GM19463 (cell line): ENCODE data around the gene PCNX2.
"Not testable (repeated sequence)": the region's sequence is repeated elsewhere in the genome, so short reads cannot be mapped to it uniquely, and the experiment has no call there.

Source experiments
- ATAC-seq: cut with Tn5 transposase; IDR thresholded peaks from one replicate; pipeline ENCODE4 v1.9.1; 2021; ENCODE audit warnings: mild to moderate bottlenecking, moderate library complexity; ENCODE audit not compliant: unreplicated experiment

The PCNX2 gene

GRCh38 chr1:233025567-233025966 is 270.0 kb downstream of the PCNX2 start:
- ATAC-seq, result no peak

GRCh38 chr1:233025157-233025556 is 270.4 kb downstream of the PCNX2 start:
- ATAC-seq, result no peak

GRCh38 chr1:233024199-233024598 is 271.3 kb downstream of the PCNX2 start:
- ATAC-seq, result no peak

GRCh38 chr1:233022246-233022645 is 273.3 kb downstream of the PCNX2 start:
- ATAC-seq, result no peak

DNA sequence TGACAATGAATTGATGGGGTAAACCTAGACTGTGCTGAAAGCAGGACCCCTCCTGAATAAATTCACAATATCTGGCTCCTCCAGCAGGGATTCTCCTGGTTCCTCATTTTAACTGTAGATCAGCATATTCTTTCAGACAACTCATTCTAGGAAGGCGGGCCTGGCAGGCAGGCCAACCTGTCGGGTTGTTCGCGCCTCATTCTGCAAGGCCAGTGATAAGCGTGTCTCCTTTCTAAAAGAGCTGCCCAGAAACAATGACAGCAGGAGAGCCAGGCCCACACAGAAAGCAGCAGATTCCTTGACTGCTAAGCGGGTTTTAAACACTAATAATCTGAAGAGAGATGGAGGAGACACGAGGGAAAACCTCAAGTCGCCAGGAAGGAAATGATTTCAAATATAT is 275.1 kb downstream of the PCNX2 start:
- no peak for ATAC-seq

GRCh38 chr1:233019778-233020325 is 275.7 kb downstream of the PCNX2 start:
- no peak for ATAC-seq

- no peak for ATAC-seq
Observed at GRCh38 chr1:233019083-233019482, 276.4 kb downstream of the PCNX2 start.

GRCh38 chr1:233016798-233017197 is 278.7 kb downstream of the PCNX2 start:
- no peak for ATAC-seq

GRCh38 chr1:233015965-233016364 is 279.6 kb downstream of the PCNX2 start:
- ATAC-seq, result peak; percentile 94

DNA sequence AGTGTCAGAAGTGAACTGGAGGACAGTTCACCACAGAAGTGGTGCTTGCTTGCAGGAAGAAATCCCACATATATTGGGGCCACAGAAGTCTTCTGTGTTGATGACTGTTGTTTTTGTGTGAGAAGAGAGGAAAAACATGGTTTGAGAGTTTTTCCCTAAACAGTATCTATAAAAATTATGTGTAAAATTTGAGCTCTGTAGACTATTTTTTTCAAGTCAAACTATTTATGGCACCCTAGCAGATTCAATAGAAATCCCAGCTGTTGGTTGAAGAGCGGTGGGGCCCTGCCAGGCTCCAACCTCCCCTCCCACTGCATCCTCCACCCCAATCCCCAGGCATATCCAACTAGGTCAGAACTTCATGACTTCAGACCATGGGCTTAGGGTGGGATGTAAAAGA is 283.5 kb downstream of the PCNX2 start:
- ATAC-seq, result no peak

GRCh38 chr1:233010146-233010545 is 285.4 kb downstream of the PCNX2 start:
- no peak for ATAC-seq

GRCh38 chr1:233006541-233006973 is 289.0 kb downstream of the PCNX2 start:
- ATAC-seq, result no peak

GRCh38 chr1:233006108-233006507 is 289.4 kb downstream of the PCNX2 start:
- ATAC-seq, result no peak

DNA sequence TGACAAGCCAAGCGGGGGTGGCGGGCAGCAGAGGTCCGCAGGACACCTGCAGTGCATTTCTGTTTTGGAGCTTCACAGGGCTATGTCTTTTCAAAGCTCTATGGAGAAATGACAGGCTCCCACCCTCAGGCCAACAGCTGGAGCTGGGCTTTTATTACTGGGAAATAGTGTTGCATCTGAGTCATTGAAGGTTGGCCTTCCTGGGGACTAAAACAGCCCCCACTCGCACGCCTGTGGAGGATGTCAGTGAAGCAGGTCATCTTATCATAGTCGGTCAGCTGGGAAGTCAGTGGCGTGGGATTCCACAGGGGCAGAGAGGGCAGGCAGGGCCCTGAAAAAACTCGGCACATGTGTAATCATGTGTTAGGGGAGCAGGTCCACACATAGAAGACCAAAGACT is 289.8 kb downstream of the PCNX2 start:
- no peak for ATAC-seq

GRCh38 chr1:233005156-233005555 is 290.4 kb downstream of the PCNX2 start:
- ATAC-seq, result no peak

DNA sequence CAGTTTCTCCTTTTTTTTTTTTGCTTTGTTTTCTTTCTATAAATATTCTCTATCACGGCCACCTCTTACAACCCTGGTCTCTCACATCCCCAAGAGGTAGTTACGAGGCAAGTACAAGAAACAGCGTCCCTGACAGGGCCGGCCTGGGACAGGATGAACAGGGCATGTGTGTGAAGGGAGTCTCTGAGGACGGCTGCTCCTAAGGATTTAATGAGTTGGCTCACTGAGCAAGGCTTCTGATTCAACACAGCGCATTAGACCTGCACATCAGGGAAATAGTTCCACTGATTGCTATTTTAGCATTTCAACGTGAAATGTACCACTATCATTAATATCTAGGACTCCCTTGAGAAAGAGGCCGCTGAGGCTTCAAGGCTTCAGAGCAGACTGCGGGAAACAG is 291.1 kb downstream of the PCNX2 start:
- no peak for ATAC-seq

DNA sequence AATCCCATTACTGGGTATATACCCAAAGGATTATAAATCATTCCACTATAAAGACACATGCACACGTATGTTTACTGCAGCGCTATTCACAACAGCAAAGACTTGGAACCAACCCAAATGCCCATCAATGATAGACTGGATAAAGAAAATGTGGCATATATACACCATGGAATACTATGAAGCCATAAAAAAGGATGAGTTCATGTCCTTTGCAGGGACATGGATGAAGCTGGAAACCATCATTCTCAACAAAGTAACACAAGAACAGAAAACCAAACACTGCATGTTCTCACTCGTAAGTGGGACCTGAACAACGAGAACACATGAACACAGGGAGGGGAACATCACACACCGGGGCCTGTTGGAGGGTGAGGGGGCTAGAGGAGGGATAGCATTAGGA is 291.9 kb downstream of the PCNX2 start:
- not testable (repeated sequence) for ATAC-seq

- ATAC-seq, result no peak
Observed at GRCh38 chr1:232999956-233000625, 295.4 kb downstream of the PCNX2 start.

- no peak for ATAC-seq
Observed at GRCh38 chr1:232998646-232999045, 296.9 kb downstream of the PCNX2 start.

- no peak for ATAC-seq
Observed at GRCh38 chr1:232998138-232998537, 297.4 kb downstream of the PCNX2 start.

DNA sequence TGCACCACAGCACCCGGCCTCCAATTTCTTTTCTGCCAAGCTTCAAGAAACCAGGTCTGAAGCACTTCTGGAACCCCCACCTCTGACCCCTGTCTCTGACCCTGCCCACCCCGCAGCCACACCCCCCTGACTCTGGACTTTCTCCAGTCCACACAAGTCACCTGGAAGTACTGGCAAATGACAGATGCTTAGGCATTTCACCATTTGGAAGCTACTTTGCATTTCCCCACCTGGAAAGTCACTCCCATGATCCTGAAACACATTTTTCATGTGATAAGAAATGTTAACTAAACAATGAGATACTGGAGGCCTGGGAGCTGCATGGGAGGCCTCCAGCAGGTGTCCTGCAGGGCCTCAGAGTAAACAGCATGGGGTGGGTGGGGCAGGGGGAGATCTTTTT is 299.4 kb downstream of the PCNX2 start:
- ATAC-seq, result no peak

- no peak for ATAC-seq
Observed at GRCh38 chr1:232995189-232995588, 300.3 kb downstream of the PCNX2 start.

DNA sequence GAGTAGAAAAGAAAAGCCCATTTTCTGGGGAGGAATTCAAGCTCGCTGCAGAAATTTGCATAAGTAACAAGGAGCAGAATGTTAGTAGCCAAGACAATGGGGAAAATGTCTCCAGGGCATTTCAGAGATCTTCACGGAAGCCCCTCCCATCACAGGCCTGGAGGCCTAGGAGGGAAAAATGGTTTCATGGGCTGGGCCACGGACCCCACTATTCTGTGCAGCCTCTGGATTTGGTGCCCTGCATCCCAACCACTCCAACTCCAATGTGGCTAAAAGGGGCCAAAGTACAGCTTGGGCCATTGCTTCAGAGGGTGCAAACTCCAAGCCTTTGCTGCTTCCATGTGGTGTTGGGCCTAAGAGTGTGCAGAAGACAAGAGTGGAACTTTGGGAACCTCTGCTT is 302.0 kb downstream of the PCNX2 start:
- ATAC-seq, result no peak
